Neural cell (in vitro differentiated cells): Measurements from ENCODE around the gene SH3YL1.

ENCODE experiments used
- CTCF ChIP-seq: fragments of 450-650 bp; IDR thresholded peaks from 2 replicates; pipeline ENCODE4 v1.5.1; 2014; ENCODE audit warnings: antibody characterized with exemption, mild to moderate bottlenecking, moderate library complexity; ENCODE audit not compliant: poor library complexity, severe bottlenecking
- EP300 ChIP-seq: fragments of 450-650 bp; conservative IDR thresholded peaks from 2 replicates; pipeline ENCODE4 v1.6.1; 2014; ENCODE audit warnings: antibody characterized with exemption, mild to moderate bottlenecking, moderate library complexity; ENCODE audit not compliant: poor library complexity, severe bottlenecking
- POLR2AphosphoS5 ChIP-seq: IDR thresholded peaks from 2 replicates; pipeline ENCODE4 v1.6.1; 2012
- SMC3 ChIP-seq: fragments of 450-650 bp; conservative IDR thresholded peaks from 2 replicates; pipeline ENCODE4 v1.6.1; 2014; ENCODE audit warnings: antibody characterized with exemption, mild to moderate bottlenecking, moderate library complexity; ENCODE audit not compliant: poor library complexity
- TAF1 ChIP-seq: IDR thresholded peaks from 2 replicates; pipeline ENCODE4 v1.6.1; 2012; ENCODE audit warnings: low read depth

DNA sequence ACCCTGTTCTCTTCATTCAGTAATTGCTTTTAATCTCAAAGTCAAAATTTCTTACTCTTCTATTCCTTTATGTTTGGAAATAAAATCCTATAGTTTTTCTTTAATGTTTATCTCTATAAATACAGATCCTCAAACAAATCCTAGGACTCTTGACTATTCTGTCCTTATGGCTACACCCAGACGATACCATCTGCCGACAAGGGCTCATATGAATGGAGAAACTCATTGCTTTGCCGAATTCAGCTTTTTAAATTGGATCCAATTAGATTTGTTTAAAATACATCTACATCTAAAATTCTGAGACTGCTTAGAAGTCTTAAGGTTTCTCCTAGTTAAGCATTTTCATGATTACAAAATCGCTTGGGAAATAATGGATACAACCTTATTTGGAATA, 15.1 kb upstream of the SH3YL1 start:
- TF ChIP-seq SMC3, result no peak
- TF ChIP-seq CTCF, result no peak
- TF ChIP-seq POLR2AphosphoS5, result no peak
- TF ChIP-seq EP300, result no peak
- no peak for TF ChIP-seq TAF1
